T-cell (primary cell): ENCODE results near the gene ASPN. TPM values are rescaled to one million over a fixed set of nuclear protein-coding genes. Genes with fewer than 3 reads are reported as not detected.

Source experiments
- ATAC-seq, 4 experiments: fragments of 200-7000 bp in 3 of 4; fragments of 150-1000 bp in 1 of 4; cut with Tn5 transposase; replicated peaks in 1 of 4; 1 replicate in 3 of 4; 2 replicates in 1 of 4; pipeline ENCODE4 v1.10.0; 2021; ENCODE audit warnings: moderate library complexity in 3 of 4, mild to moderate bottlenecking in 2 of 4, moderate number of reproducible peaks in 1 of 4
- CTCF ChIA-PET, 2 donors: fragments of 300-600 bp; sonication (Branson Sonifier 250); formaldehyde crosslinking; loops; one replicate each; lab custom pipeline; 2022; ENCODE audit warnings: antibody characterized with exemption in 2 of 2; lab: Charles Lee
- POLR2A ChIA-PET, 2 donors: fragments of 300-600 bp; sonication (Branson Sonifier 250); formaldehyde crosslinking; loops; one replicate each; lab custom pipeline; 2022; ENCODE audit warnings: antibody characterized with exemption in 2 of 2; lab: Charles Lee
- DNase-seq, 35 experiments: peaks; one replicate each; pipeline versions ENCODE4 v3.0.0 to v3.0.0-alpha.2; 2013 to 2023
- H3K27ac ChIP-seq: one replicate; pipeline ENCODE4 v1.5.1; 2013; ENCODE audit warnings: low read length
- H3K27me3 ChIP-seq, 2 experiments: replicated peaks in 1 of 2; 1 replicate in 1 of 2; 2 replicates in 1 of 2; pipeline versions ENCODE4 v1.6.1 to v1.7.0; 2013; ENCODE audit warnings: low read length in 1 of 2, mixed read lengths in 1 of 2; ENCODE audit not compliant: control insufficient read depth in 2 of 2, insufficient read depth in 2 of 2; ENCODE audit errors: extremely low read depth in 1 of 2
- H3K36me3 ChIP-seq, 2 donors: 1 replicate in 1 of 2; 2 replicates in 1 of 2; pipeline versions ENCODE4 v1.6.1 to v1.7.0; 2013; ENCODE audit warnings: low read length in 1 of 2; ENCODE audit not compliant: control insufficient read depth in 2 of 2, insufficient read depth in 1 of 2; ENCODE audit errors: extremely low read depth in 1 of 2
- H3K4me1 ChIP-seq, 2 experiments: 1 replicate in 1 of 2; 2 replicates in 1 of 2; pipeline versions ENCODE4 v1.6.1 to v1.7.0; 2013; ENCODE audit warnings: low read length in 2 of 2, mixed read lengths in 1 of 2; ENCODE audit not compliant: insufficient read depth in 2 of 2, control insufficient read depth in 1 of 2; ENCODE audit errors: extremely low read depth in 1 of 2
- H3K4me3 ChIP-seq, 2 donors: 1 replicate in 1 of 2; 2 replicates in 1 of 2; pipeline versions ENCODE4 v1.5.1 to v1.7.0; 2013; ENCODE audit warnings: mild to moderate bottlenecking in 2 of 2, low read length in 1 of 2, moderate library complexity in 1 of 2; ENCODE audit not compliant: control insufficient read depth in 1 of 2; ENCODE audit errors: extremely low read depth in 1 of 2
- H3K9me3 ChIP-seq: 2 replicates; pipeline ENCODE4 v1.7.0; 2013
- H3K27ac Mint-ChIP-seq, 2 donors: one replicate each; pipeline ENCODE4 v1.8.0; 2020 to 2021; ENCODE audit warnings: mild to moderate bottlenecking in 2 of 2, mixed read lengths in 2 of 2
- H3K27me3 Mint-ChIP-seq, 2 donors: one replicate each; pipeline ENCODE4 v1.8.0; 2021 to 2022; ENCODE audit warnings: mixed read lengths in 2 of 2
- H3K36me3 Mint-ChIP-seq: one replicate; pipeline ENCODE4 v1.8.0; 2021; ENCODE audit warnings: mixed read lengths
- H3K4me1 Mint-ChIP-seq, 3 donors: one replicate each; pipeline ENCODE4 v1.8.0; 2020 to 2022; ENCODE audit warnings: mixed read lengths in 3 of 3, mild to moderate bottlenecking in 1 of 3
- H3K4me3 Mint-ChIP-seq, 3 donors: one replicate each; pipeline ENCODE4 v1.8.0; 2020 to 2022; ENCODE audit warnings: mild to moderate bottlenecking in 3 of 3, mixed read lengths in 3 of 3, moderate library complexity in 3 of 3
- H3K9me3 Mint-ChIP-seq, 3 donors: one replicate each; pipeline ENCODE4 v1.8.0; 2020 to 2022; ENCODE audit warnings: mixed read lengths in 3 of 3
- WGBS: methylation state at CpG from one replicate; pipeline ENCODE4 v1.1.5; 2013; ENCODE audit warnings: missing lambda C conversion rate; ENCODE audit not compliant: insufficient coverage; 5-methylcytosine and 5-hydroxymethylcytosine counted together
- total RNA-seq, 35 experiments: library from RNA in 6 of 35; stranded (reverse) in 6 of 35; fragments of 120-200 nt in 1 of 35; gene quantifications; one replicate each; pipeline versions ENCODE4 v1.2.1 to v1.2.4 and lab custom pipeline; 2013 to 2026

ASPN gene
- total RNA-seq, 5 donors from 2014 or later (not counting 1 experiment from before 2014, with no cell fraction given) = not detected

DNA sequence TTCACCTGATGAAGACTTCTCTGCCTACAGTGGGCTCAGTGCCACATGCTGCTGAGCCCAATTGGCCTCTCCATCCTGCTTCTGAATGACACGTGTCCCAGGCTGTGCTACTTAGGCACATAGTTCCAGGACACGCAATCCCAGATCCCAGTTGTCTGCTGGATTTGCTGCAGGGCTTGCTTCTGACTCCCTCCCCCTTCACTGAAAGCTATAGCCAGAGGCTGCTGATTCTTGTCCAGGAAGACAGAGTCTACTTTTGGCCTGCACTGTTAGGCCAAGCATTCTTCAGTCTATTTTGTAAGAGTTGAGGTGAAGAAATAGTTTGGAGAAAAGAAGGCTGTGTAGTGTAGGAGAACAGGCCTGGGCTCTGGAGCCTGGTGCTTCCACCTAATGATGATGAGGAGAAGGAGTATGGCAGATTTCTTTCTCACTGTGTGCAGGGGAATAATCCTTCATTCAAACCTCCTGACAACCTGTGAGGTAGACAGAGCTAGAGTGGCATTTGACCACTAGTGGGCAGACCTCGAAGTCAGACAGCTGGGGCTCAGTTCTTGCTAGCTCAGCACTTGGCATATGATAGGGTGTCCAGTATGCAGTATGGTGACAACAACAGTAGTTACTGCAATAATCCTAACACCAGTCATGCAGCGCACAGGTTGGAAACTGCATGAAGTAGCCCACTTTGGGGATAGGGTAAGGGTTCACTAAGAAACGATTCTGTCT lies 19.5 kb upstream of the ASPN start:
- H3K4me3 Mint-ChIP-seq = no peak overlapping the region
- Histone ChIP-seq H3K27me3 (no peaks in the 10 kb centered on the region), H3K27ac (no peak overlapping the region), H3K4me3 (no peak overlapping the region), H3K4me1 (no peaks in the 10 kb centered on the region), H3K36me3 (no peaks in the 10 kb centered on the region), H3K9me3 (no peaks in the 10 kb centered on the region)
- WGBS = 80% methylated on average over 3 of the region's 5 CpGs
- H3K36me3 Mint-ChIP-seq = peaks cover 3% of the 10 kb centered on the region
- DNase-seq (peak in 1 of 35 experiments; percentile 10), ATAC-seq (no peak)
- no peak overlapping the region for H3K27ac Mint-ChIP-seq
- ChIA-PET POLR2A (no interaction called here), CTCF (interaction anchor here in 1 of 2 donors (0.6 to 0.7 kb wide), 2 partner anchors 264 to 1091 kb away, joined by 3 read pairs; no protein-coding TSS in a partner anchor)
- H3K9me3 Mint-ChIP-seq = no peaks in the 10 kb centered on the region
- no peaks in the 10 kb centered on the region for H3K27me3 Mint-ChIP-seq
- H3K4me1 Mint-ChIP-seq = no peaks in the 10 kb centered on the region

DNA sequence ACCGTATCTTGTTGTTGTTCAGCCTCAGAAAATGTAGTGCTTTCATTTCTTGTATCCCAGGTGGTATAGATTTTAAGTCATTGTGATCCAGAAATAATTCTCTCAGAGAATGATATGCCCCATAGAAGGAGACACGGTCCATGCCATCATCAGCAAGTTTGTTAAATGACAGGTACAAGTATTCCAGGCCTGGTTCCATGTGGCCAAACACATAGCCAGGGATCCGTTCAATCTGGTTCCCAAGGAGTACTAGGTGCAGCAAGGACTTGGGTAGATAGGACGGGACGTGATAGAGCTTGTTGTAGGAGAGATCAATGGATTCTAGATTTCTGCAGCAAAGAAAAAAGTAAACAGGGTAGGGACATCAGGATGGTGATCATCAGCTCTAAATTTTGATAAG lies 18.4 kb upstream of the ASPN start:
- ATAC-seq = no peak
- no peaks in the 10 kb centered on the region for H3K9me3 ChIP-seq
- H3K27me3 ChIP-seq = no peaks in the 10 kb centered on the region
- no peaks in the 10 kb centered on the region for H3K4me1 ChIP-seq
- 96% methylated on average over 4 of the region's 5 CpGs for WGBS
- no peak overlapping the region for H3K27ac Mint-ChIP-seq
- peaks cover 3% of the 10 kb centered on the region for H3K36me3 Mint-ChIP-seq
- POLR2A ChIA-PET = no interaction called here
- no peaks in the 10 kb centered on the region for H3K36me3 ChIP-seq
- CTCF ChIA-PET = no interaction called here
- H3K9me3 Mint-ChIP-seq = no peaks in the 10 kb centered on the region
- DNase-seq = no peak
- H3K4me1 Mint-ChIP-seq = no peaks in the 10 kb centered on the region
- no peak overlapping the region for H3K4me3 Mint-ChIP-seq
- no peaks in the 10 kb centered on the region for H3K27me3 Mint-ChIP-seq
- H3K4me3 ChIP-seq = no peak overlapping the region
- H3K27ac ChIP-seq = no peak overlapping the region

DNA sequence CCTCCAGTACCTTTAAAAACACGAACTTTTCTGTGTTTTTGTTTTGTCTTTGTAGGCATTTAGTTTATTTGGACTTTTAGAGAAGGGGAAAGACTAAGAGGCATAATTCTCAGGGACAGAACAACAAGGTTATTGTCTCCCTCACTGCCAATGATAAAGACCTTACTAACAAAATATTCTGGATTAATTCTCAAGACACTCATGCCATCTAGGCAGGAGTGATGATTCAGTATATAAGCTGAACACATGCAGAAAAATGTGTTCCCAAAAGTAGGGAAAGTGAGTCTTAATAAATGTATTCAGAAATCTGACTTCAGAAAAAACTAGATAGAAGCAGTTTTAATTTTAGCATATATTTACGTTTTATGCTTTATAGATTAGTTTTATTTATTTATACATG lies 17.4 kb upstream of the ASPN start:
- ChIA-PET POLR2A (no interaction called here), CTCF (interaction anchor here in 1 of 2 donors (0.6 kb wide), 2 partner anchors 127 to 151 kb away, joined by 3 read pairs; no protein-coding TSS in a partner anchor)
- no peaks in the 10 kb centered on the region for H3K9me3 Mint-ChIP-seq
- H3K4me1 Mint-ChIP-seq = no peaks in the 10 kb centered on the region
- Histone ChIP-seq H3K36me3 (no peaks in the 10 kb centered on the region), H3K4me3 (no peak overlapping the region), H3K9me3 (no peaks in the 10 kb centered on the region), H3K27ac (no peak overlapping the region), H3K4me1 (no peaks in the 10 kb centered on the region), H3K27me3 (no peaks in the 10 kb centered on the region)
- no peaks in the 10 kb centered on the region for H3K27me3 Mint-ChIP-seq
- H3K27ac Mint-ChIP-seq = no peak overlapping the region
- ATAC-seq (no peak), DNase-seq (no peak)
- peaks cover 3% of the 10 kb centered on the region for H3K36me3 Mint-ChIP-seq
- WGBS = no CpG with 5 or more reads among the region's 2 CpGs
- no peak overlapping the region for H3K4me3 Mint-ChIP-seq

DNA sequence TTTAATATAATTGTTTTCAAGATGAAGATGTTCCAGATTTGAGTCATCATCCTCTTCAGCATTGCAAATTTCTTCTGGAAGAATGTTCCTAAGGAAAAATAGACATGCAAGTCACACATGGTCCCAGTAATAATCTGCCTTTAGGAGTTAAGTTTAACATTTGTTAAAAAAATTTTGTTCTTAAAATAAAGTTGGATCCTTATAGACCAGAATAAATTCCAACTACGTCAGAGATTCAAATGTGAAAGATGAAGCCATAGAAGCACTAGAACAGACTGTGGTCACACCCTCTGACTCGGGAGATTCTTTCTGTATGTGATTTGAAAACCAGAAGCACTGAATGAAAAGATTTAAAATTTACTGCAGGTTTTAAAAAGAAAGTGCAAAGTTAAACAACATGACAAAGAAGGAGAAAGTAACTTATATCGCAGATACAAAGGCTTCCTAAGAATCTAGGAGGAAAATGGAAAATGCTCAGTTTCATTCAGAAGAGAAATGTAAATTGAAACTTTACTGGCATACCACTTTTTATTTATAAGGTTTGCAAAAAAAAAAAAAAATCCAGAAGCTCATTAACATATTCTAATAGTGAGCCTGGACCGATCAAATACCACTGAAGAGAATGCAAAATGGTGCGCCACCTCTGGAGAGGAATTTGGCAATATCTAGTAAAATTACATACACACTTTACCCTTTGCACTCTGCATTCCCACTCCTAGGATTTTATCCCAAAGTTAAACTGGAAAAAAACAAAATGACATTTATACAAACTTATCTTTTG lies 14.3 kb upstream of the ASPN start:
- Histone ChIP-seq H3K27me3 (no peaks in the 10 kb centered on the region), H3K9me3 (no peaks in the 10 kb centered on the region), H3K4me3 (no peak overlapping the region), H3K36me3 (no peaks in the 10 kb centered on the region), H3K27ac (no peak overlapping the region), H3K4me1 (no peaks in the 10 kb centered on the region)
- H3K27me3 Mint-ChIP-seq = no peaks in the 10 kb centered on the region
- no peak overlapping the region for H3K27ac Mint-ChIP-seq
- ATAC-seq (no peak), DNase-seq (no peak)
- H3K9me3 Mint-ChIP-seq = no peaks in the 10 kb centered on the region
- H3K4me3 Mint-ChIP-seq = no peak overlapping the region
- whole genome bisulfite sequencing = no CpG with 5 or more reads among the region's 5 CpGs
- ChIA-PET CTCF (no interaction called here), POLR2A (no interaction called here)
- H3K36me3 Mint-ChIP-seq = peaks cover 3% of the 10 kb centered on the region
- H3K4me1 Mint-ChIP-seq = no peaks in the 10 kb centered on the region

DNA sequence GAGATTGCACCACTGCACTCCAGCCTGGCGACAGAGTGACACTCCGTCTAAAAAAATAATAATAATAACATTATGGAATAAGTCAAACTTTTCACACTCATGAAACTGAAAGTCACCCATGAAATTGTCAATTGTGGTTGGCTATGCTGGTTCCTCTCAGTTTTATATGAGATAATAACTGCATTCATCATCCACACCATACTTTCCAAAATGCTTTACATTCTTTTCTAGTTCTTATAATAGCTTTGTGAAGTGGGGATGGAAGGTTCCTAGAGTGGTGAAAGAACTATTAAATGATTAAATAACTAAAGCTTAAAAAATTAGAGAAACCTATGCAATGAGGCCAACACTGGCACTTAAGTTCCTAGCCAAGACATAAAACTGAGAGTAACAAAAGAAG lies 12.6 kb upstream of the ASPN start:
- Histone ChIP-seq H3K4me1 (no peaks in the 10 kb centered on the region), H3K27me3 (no peaks in the 10 kb centered on the region), H3K4me3 (no peak overlapping the region), H3K27ac (no peak overlapping the region), H3K36me3 (no peaks in the 10 kb centered on the region), H3K9me3 (no peaks in the 10 kb centered on the region)
- Mint-ChIP-seq H3K27me3 (no peaks in the 10 kb centered on the region), H3K4me1 (peaks cover 0 to 2% (median 0%) of the 10 kb centered on the region in 3 donors), H3K27ac (no peak overlapping the region), H3K36me3 (peaks cover 3% of the 10 kb centered on the region), H3K9me3 (no peaks in the 10 kb centered on the region), H3K4me3 (no peak overlapping the region)
- no peak for DNase-seq
- CTCF ChIA-PET = no interaction called here
- POLR2A ChIA-PET = interaction anchor here in 1 of 2 donors (0.6 kb wide), 1 partner anchor 56 kb away, joined by 4 read pairs; no protein-coding TSS in a partner anchor
- no peak for ATAC-seq
- WGBS = no CpG with 5 or more reads among the region's 2 CpGs

DNA sequence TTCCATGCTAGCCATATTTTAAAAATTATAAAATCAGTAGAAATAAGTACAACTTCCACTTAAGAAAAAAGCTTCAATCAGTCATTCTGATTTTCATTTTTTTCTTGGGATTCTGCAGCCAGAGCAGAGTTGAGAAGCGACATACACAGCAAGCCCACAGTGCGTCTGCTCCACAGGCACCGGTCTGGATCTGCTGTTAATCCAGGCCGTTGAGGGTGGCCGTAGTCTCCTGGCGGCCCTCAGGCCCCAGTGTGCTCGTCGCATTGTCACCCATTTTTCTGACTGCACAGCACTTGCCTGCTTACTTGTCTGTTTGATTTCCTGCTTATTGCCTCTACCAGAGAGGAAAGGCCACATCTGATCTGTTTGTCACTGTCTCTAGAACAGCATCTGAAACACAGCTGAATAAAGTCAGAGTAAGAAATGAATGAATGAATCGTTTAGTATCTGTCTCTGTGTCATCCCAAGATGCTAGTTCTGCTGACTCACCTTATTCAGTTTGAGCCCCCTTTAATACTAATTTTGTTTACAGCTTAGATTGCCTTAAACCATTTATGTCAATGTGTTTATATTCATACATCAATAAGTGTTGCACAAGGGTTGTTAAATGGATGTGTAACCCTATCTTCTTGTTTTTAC lies 11.6 kb upstream of the ASPN start:
- Histone ChIP-seq H3K27me3 (no peaks in the 10 kb centered on the region), H3K4me1 (no peaks in the 10 kb centered on the region), H3K36me3 (no peaks in the 10 kb centered on the region), H3K27ac (no peak overlapping the region), H3K9me3 (no peaks in the 10 kb centered on the region), H3K4me3 (no peak overlapping the region)
- Mint-ChIP-seq H3K36me3 (peaks cover 3% of the 10 kb centered on the region), H3K9me3 (no peaks in the 10 kb centered on the region), H3K4me1 (peaks cover 0 to 2% (median 0%) of the 10 kb centered on the region in 3 donors), H3K27me3 (no peaks in the 10 kb centered on the region), H3K27ac (no peak overlapping the region), H3K4me3 (no peak overlapping the region)
- no peak for ATAC-seq
- CTCF ChIA-PET = no interaction called here
- POLR2A ChIA-PET = interaction anchor here in 1 of 2 donors (0.6 kb wide), 1 partner anchor 472 kb away, joined by 5 read pairs; no protein-coding TSS in a partner anchor
- 99% methylated on average over 8 of the region's 9 CpGs for WGBS
- DNase-seq = no peak
